Stimulated activated CD4-positive, alpha-beta T cell treated with anti-CD3 and anti-CD28 coated beads, Interleukin-1b, Interleukin-23, amount 100 ng/mL, for 48 hours (primary cell): ENCODE results near the gene SHTN1.

ENCODE experiments used
- DNase-seq: peaks from one replicate; pipeline ENCODE4 v3.0.0-alpha.2; 2020

The SHTN1 gene

GRCh38 chr10:116913695-116914094 lies 91.3 kb downstream of the SHTN1 start:
- no peak for DNase-seq

DNA sequence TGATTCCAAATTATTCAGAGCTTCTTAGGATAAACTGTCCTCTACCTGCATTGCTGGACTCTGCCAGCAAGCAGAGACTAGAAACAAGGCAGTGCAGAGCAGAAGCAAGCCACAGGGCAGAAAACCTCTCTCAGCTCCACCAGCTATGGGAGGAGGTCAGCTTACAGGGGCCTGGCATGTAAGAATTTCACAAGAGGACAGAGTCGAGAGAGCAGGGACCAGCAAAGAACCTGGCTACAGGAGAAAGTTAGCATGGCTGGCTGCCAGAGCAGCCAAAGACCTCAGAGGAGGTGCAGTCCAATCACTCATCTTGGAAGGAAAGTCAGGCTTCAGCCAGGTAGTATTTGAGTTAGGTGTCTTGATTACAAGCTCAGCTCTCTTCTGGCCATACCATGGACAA lies 92.8 kb downstream of the SHTN1 start:
- DNase-seq: no peak

GRCh38 chr10:116910910-116911309 lies 94.1 kb downstream of the SHTN1 start:
- DNase-seq: no peak

DNA sequence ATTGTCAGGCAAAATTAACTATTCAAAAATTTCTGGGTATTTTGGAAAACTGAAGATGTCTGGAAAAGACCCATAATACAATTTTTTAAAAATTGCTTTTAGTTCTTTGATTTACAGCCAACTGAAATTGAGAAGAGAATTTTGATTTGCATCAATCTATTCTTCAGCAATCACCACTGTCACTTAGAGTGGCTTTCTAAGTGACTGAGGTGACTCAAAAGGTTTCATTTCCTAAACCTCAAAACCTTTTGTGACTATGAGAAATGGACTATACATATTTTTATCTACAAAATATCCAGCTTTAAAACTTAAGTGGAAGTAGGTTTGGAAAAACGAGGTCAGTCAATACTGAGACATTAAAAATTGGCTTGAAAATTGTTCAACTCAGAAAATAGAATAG lies 95.7 kb downstream of the SHTN1 start:
- DNase-seq: no peak

GRCh38 chr10:116907245-116907987 lies 97.6 kb downstream of the SHTN1 start:
- no peak for DNase-seq

DNA sequence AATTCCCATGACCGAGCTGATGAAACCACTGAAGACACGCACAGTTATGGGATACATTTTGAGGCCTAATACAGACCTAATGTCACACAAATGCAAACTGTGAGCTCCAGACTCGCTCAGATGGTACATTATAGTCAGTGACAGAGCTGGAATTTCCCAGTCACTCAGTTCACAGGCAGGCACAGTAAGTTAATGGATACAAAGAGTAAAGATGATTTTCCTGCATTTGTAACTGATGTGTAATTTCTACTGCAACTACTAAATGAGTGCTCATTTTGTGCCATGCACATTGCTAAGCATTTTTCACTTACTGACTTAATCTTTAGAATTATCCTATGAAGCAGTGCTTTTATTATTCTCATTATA lies 99.2 kb downstream of the SHTN1 start:
- no peak for DNase-seq

- DNase-seq: no peak
Observed at GRCh38 chr10:116899626-116900025, 105.4 kb downstream of the SHTN1 start.

- DNase-seq: no peak
Observed at GRCh38 chr10:116893686-116894037, 111.3 kb downstream of the SHTN1 start.

DNA sequence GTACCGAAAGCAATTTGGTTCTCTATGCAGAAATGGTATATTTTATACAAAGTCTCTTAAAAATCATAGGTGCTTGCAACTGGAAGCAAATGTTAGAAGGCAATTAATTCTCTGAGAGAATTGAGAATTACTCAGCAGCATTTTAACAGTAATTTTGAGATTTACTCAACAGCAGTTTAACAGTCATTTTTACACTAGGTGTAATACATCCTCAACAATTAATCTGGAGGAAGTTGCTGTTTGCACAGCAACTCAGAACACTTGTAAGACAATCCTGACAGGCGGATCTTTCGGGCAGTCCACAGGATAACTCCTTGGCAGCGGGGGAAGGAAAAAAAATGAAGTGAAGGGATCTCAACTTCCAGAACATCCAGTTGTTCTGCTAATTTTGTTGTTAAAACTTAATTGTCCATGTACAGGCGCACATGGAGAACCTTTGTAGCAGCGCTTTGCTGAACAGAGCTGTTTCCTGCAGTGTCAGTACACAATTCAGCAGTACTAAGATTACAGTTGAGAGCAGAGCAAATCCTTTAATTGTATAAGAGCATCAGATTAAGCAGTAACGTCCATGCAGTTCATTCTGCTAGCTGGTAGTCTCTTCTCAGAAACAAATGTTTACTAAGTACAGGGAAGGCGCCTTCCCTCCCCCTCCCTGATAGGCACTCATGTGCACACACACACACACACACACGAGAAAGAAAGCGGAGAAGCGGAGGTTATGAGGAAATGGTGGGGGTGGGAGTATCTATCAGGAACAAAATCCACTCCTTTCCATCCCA lies 111.9 kb downstream of the SHTN1 start:
- DNase-seq: no peak

GRCh38 chr10:116891208-116891607 lies 113.8 kb downstream of the SHTN1 start:
- no peak for DNase-seq

- no peak for DNase-seq
Observed at GRCh38 chr10:116889066-116889465, 115.9 kb downstream of the SHTN1 start.

GRCh38 chr10:116888380-116889055 lies 116.5 kb downstream of the SHTN1 start:
- DNase-seq: no peak

DNA sequence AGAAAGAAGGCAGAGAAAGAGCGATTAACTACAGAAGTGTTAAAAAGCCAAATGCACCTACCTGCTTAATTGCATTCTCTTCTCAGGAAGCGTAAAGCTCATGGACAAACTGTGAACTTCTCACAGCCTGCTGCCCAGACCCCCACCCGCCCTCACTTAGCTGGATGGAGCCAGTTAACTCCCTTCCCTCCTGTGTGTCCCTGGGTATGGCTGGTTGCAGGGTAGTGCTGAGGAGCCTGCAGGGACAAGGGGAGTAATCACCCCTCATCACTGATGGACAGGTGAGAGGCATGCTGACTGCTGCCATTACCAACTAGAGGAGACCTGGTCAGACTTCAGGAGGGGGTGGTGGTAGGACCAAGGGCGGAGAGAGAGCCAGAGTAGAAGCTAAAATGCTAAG lies 118.2 kb downstream of the SHTN1 start:
- no peak for DNase-seq

GRCh38 chr10:116882639-116883038 lies 122.3 kb downstream of the SHTN1 start:
- no peak for DNase-seq

DNA sequence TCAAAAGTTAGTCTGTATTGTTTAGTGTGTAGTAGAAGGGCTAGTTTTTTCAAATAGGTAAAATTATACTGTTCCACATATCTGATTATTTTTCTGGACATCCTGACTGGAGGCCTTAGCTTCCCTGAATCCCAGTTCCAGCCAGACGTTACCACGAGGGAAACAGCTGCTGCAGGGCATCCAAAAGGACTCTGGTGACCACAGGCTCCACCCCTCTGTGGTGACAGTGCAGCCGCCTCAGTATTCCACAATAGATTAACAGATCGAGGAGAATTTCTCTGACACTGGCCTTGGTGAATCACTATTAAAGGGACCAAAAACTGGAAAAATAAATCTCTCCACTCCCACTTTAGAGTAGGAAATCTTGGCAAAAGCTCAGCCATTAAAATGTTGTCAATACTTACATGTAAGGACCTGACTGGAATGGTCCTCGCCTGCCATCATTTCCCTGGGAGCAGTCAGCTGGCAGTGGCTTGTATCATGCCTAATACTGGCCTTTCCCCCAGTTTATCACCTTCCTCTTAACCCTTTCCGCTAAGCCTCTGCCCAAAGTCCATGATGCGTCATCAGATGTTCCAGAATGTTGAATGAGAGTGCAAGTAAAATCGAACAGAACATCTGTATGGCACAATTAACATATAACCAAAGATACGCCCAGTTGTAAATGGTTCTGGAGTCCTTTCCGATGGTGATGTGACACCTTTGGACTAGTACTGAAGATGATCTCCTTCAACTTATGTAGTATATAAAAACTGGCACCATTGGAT lies 124.1 kb downstream of the SHTN1 start:
- no peak for DNase-seq

- DNase-seq: no peak
Observed at GRCh38 chr10:116879817-116880216, 125.2 kb downstream of the SHTN1 start.

- DNase-seq: no peak
Observed at GRCh38 chr10:116878123-116878522, 126.9 kb downstream of the SHTN1 start.

- DNase-seq: no peak
Observed at GRCh38 chr10:116877391-116877790, 127.6 kb downstream of the SHTN1 start.

- no peak for DNase-seq
Observed at GRCh38 chr10:116875897-116876296, 129.1 kb downstream of the SHTN1 start.

DNA sequence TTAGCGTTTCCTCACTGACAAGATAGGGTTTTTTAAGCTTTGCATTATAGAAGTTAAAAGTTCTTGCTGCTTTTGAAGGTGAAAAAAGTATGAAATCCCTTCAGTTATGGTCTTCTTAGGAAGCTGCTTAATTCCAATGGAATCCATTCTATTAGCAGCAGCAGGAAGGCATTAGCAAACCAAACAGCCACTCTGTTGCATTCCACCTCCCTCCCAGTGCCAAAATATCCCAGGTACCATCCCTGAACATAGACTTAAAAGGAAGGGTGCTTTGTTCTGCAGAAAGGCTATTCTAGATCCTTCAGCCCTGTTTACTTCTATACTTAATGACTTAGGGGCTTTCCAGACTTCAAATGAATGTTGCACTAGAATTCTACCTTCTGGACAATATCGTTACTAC lies 131.9 kb downstream of the SHTN1 start:
- DNase-seq: no peak

DNA sequence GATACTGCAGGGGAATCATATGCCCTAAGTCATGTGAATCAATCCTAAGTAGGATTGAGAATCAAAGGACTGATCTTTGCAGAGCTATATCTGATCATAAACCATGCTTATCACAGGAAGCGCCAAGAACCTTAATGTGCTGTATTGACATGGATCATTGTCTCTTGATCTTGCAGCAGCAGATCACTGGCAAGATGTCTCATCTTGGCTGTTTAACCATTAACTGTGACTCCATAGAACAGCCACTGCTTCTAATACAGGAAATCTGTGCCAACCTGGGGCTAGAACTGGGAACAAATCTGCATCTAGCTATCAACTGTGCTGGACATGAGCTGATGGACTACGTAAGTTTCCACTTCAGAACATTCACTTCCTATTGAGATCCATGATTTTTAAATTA lies 134.0 kb downstream of the SHTN1 start:
- DNase-seq: no peak

GRCh38 chr10:116868722-116869121 lies 136.3 kb downstream of the SHTN1 start:
- no peak for DNase-seq

DNA sequence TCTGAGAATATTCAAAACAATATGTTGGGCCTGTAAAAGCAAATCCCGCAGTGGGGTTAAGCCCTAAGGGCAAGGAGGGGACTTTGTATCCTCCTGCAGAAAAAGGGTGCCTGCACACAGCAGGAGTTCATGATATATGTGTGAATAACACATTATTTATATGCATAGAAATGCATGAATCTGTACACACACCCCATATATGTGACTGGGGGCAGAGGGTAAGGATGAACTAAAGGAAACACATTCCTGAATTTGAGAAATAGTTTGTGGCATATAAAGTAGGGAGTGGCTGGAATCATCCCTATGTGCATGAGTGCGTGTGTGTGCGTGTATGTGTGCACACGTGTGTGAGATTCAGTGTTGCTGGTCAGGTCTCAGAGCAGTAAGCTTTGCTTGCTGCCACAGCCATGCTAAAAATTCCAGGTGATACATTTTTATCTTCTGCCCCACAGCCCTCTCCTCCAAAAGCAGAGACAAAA lies 136.8 kb downstream of the SHTN1 start:
- DNase-seq: no peak
